Hepatocyte (in vitro differentiated cells): ENCODE data around the gene SEPSECS. TPM values are rescaled to one million over a fixed set of nuclear protein-coding genes. Genes with fewer than 3 reads are reported as not detected.

ENCODE experiments used
- DNase-seq: peaks from one replicate; pipeline ENCODE4 v3.0.0-alpha.2; 2016; ENCODE audit warnings: low spot score
- H2AFZ ChIP-seq: fragments of 200-600 bp; sonication (generic); 2 replicates; pipeline ENCODE4 v1.6.0; 2016; ENCODE audit warnings: antibody characterized with exemption, mild to moderate bottlenecking
- H3K27ac ChIP-seq: fragments of 200-600 bp; sonication (generic); 2 replicates; pipeline ENCODE4 v1.5.1; 2016; ENCODE audit warnings: mild to moderate bottlenecking
- H3K27me3 ChIP-seq: fragments of 200-600 bp; sonication (generic); 2 replicates; pipeline ENCODE4 v1.6.1; 2016
- H3K36me3 ChIP-seq: fragments of 200-600 bp; sonication (generic); replicated peaks from 2 replicates; pipeline ENCODE4 v1.5.1; 2016; ENCODE audit warnings: low read depth; ENCODE audit not compliant: insufficient read depth
- H3K4me1 ChIP-seq: fragments of 200-600 bp; sonication (generic); 2 replicates; pipeline ENCODE4 v1.5.1; 2016; ENCODE audit warnings: mild to moderate bottlenecking, moderate library complexity; ENCODE audit not compliant: insufficient read depth
- H3K4me2 ChIP-seq: fragments of 200-600 bp; sonication (generic); 2 replicates; pipeline ENCODE4 v1.6.0; 2016
- H3K4me3 ChIP-seq: fragments of 200-600 bp; sonication (generic); 2 replicates; pipeline ENCODE4 v1.5.1; 2016; ENCODE audit warnings: mild to moderate bottlenecking
- H3K79me2 ChIP-seq: fragments of 200-600 bp; sonication (generic); 2 replicates; pipeline ENCODE4 v1.6.0; 2017; ENCODE audit warnings: mild to moderate bottlenecking
- H3K9me2 ChIP-seq: fragments of 200-600 bp; sonication (generic); replicated peaks from 2 replicates; pipeline ENCODE4 v1.6.0; 2017; ENCODE audit warnings: mild to moderate bottlenecking; ENCODE audit not compliant: insufficient read depth
- H3K9me3 ChIP-seq: fragments of 200-600 bp; sonication (generic); 2 replicates; pipeline ENCODE4 v1.5.1; 2016; ENCODE audit warnings: low read depth, mild to moderate bottlenecking
- H4K20me1 ChIP-seq: fragments of 200-600 bp; sonication (generic); 2 replicates; pipeline ENCODE4 v1.6.0; 2016; ENCODE audit warnings: mild to moderate bottlenecking; ENCODE audit not compliant: insufficient read depth, poor library complexity, severe bottlenecking
- CTCF ChIP-seq: fragments of 200-600 bp; sonication (generic); IDR thresholded peaks from 2 replicates; pipeline ENCODE4 v1.5.1; 2016; ENCODE audit warnings: antibody characterized with exemption, mild to moderate bottlenecking; ENCODE audit not compliant: poor library complexity
- EZH2 ChIP-seq: fragments of 200-600 bp; sonication (generic); IDR thresholded peaks from 2 replicates; pipeline ENCODE4 v1.6.1; 2016; ENCODE audit warnings: antibody characterized with exemption, mild to moderate bottlenecking, borderline replicate concordance
- EZH2phosphoT487 ChIP-seq: fragments of 200-600 bp; sonication (generic); IDR thresholded peaks from one replicate; pipeline ENCODE4 v1.6.1; 2018; ENCODE audit warnings: antibody characterized with exemption, mild to moderate bottlenecking, low read depth, moderate library complexity; ENCODE audit not compliant: unreplicated experiment, severe bottlenecking
- WGBS: methylation state at CpG from one replicate; pipeline ENCODE4 v1.1.6; 2016; ENCODE audit warnings: low lambda C conversion rate; ENCODE audit errors: missing lambda C conversion rate; 5-methylcytosine and 5-hydroxymethylcytosine counted together
- polyA plus RNA-seq: library from polyadenylated mRNA; unstranded; fragments of >200 nt; fragmentation: Nextera tagmentation; extraction: Ambion mirVana; gene quantifications from 2 replicates; pipeline ENCODE4 v1.2.1, GENCODE V29; 2016
- total RNA-seq: library from RNA; depleted of rRNA; stranded (reverse); fragments of >200 nt; gene quantifications from 2 replicates; pipeline ENCODE4 v1.2.3, GENCODE V29; 2014

SEPSECS gene
- total RNA-seq (8.5 and 10.3 TPM in 2 replicates), polyA plus RNA-seq (3.0 and 3.2 TPM in 2 replicates)

GRCh38 chr4:25159837-25160713 is at the start of gene SEPSECS:
TSS of gene SEPSECS (minus strand) at chr4:25160449. CDS start at chr4:25160369, 80 bp downstream.
- 2% methylated on average over 66 of the region's 66 CpGs for WGBS
- peak within 1 kb of the TSS; percentile 49 for H3K4me3 ChIP-seq
- TF ChIP-seq EZH2phosphoT487 (no peak), EZH2 (no peak), CTCF (no peak)

GRCh38 chr4:25209702-25210101 is 49.5 kb upstream of the SEPSECS start:
- peak overlapping the region; percentile 71 for H3K27ac ChIP-seq
- no peak for DNase-seq
- H2AFZ ChIP-seq: no peak overlapping the region
- whole genome bisulfite sequencing: 79% methylated on average over 1 of the region's 1 CpG
- peak overlapping the region; percentile 16 for H3K4me2 ChIP-seq
- H3K36me3 ChIP-seq: no peaks in the 10 kb centered on the region
- H3K4me3 ChIP-seq: no peak overlapping the region
- no peaks in the 10 kb centered on the region for H3K9me2 ChIP-seq
- no peaks in the 10 kb centered on the region for H3K79me2 ChIP-seq
- no peaks in the 10 kb centered on the region for H3K9me3 ChIP-seq
- no peak for TF ChIP-seq EZH2phosphoT487
- TF ChIP-seq CTCF: no peak
- no peak for TF ChIP-seq EZH2
- H3K4me1 ChIP-seq: peaks cover 7% of the 10 kb centered on the region
- H4K20me1 ChIP-seq: no peaks in the 10 kb centered on the region
- no peaks in the 10 kb centered on the region for H3K27me3 ChIP-seq

More at GRCh38 chr4:25159837-25160713, at the start of gene SEPSECS:
- peak within 1 kb of the TSS; percentile 98 for H3K27ac ChIP-seq
- no peaks in the 10 kb centered on the region for H3K9me2 ChIP-seq
- H3K4me2 ChIP-seq: peak within 1 kb of the TSS; percentile 84
- peaks cover 16% of the 10 kb centered on the region for H3K79me2 ChIP-seq
- H2AFZ ChIP-seq: peak within 1 kb of the TSS; percentile 88
- no peaks in the 10 kb centered on the region for H4K20me1 ChIP-seq
- DNase-seq: peak; percentile 99
- no peaks in the 10 kb centered on the region for H3K9me3 ChIP-seq
- no peaks in the 10 kb centered on the region for H3K36me3 ChIP-seq
- H3K27me3 ChIP-seq: no peaks in the 10 kb centered on the region
- H3K4me1 ChIP-seq: peaks cover 12% of the 10 kb centered on the region

GRCh38 chr4:25207997-25208396 is 47.7 kb upstream of the SEPSECS start:
- H4K20me1 ChIP-seq: no peaks in the 10 kb centered on the region
- H3K9me2 ChIP-seq: no peaks in the 10 kb centered on the region
- no peaks in the 10 kb centered on the region for H3K36me3 ChIP-seq
- H3K27ac ChIP-seq: no peak overlapping the region
- WGBS: 91% methylated on average over 1 of the region's 1 CpG
- no peak for TF ChIP-seq CTCF
- TF ChIP-seq EZH2phosphoT487: no peak
- no peak for TF ChIP-seq EZH2
- H3K4me2 ChIP-seq: no peak overlapping the region
- no peak overlapping the region for H3K4me3 ChIP-seq
- no peaks in the 10 kb centered on the region for H3K9me3 ChIP-seq
- peaks cover 1% of the 10 kb centered on the region for H3K4me1 ChIP-seq
- no peaks in the 10 kb centered on the region for H3K79me2 ChIP-seq
- H2AFZ ChIP-seq: no peak overlapping the region
- no peaks in the 10 kb centered on the region for H3K27me3 ChIP-seq
- DNase-seq: no peak
